ENCODE results near the gene UMOD.

The UMOD gene

DNA sequence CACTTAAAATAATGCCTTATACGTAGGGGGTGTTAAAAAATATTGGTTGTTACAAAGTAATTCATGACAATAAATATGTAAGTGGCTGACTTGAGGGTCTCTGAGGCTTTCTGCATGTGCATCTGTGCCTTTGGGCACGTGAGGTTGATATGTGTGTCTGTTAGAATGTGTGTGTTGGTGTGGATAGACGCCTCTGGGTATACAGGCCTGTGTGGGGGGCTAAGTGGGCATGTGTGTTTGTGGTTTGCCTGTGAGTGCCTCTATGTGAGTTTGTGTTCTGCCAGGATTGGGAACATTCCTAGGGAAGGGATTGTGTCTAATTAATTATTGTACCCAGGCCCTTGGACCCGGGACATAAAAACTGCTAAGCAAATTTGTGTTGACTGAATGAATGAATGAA, 44.2 kb downstream of the UMOD start:
- Histone ChIP-seq H3K27me3 (ENCODE audit: control insufficient read depth, insufficient read depth, low read length) (no peaks in the 10 kb centered on the region), H3K4me3 (ENCODE audit: low read depth, low read length) (no peak overlapping the region), H3K9ac (ENCODE audit: low read depth, low read length) (no peak overlapping the region), H3K4me1 (ENCODE audit: control insufficient read depth, insufficient read depth, low read length) (no peaks in the 10 kb centered on the region), H3K36me3 (ENCODE audit: control insufficient read depth, insufficient read depth, low read length) (no peaks in the 10 kb centered on the region), H3K9me3 (ENCODE audit: control insufficient read depth, insufficient read depth, low read length) (no peaks in the 10 kb centered on the region)

DNA sequence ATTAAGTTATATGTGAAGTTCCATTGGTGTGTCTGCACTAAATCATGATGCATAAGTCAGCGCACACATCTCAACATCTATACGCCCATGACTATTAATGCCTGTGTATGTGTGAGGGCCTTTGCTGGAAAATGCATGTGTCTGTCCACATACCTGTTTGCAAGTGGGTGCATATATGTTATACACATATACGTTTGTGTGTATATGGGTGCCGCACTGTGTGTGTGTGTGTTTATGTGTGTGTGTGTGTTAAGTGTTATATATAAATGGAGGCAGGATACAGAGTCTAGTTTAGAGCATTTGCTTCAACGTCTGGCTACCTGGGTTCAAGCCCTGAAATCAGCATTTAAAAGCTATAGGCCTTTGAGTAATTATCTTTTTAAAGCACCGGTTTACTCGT, 44.7 kb downstream of the UMOD start:
- H3K4me3 ChIP-seq (ENCODE audit: low read depth, low read length) = no peak overlapping the region
- H3K27me3 ChIP-seq (ENCODE audit: control insufficient read depth, insufficient read depth, low read length) = no peaks in the 10 kb centered on the region

DNA sequence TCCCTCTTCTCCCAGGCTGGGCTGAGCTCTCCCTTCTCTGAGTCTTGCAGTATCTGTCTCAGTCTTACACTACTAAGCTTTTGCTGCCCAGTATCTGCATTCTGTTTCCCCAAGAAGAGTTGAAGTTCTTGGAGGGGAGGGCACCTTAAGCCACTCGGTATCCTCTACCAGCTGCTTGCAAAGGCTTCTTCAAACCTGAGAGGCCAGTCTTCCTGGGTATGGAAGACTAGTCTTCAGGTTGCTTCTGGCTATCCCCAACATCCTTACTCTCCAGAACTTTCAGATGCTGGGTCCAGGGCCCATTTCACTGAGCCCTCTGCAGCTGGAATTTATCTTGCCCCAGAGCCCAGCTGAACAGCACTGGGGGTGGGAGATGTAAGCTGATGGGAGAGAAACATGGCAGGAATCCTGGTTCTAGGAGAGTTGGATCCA, 45.3 kb downstream of the UMOD start:
- H3K4me1 ChIP-seq (ENCODE audit: control insufficient read depth, insufficient read depth, low read length) = no peaks in the 10 kb centered on the region
- no peaks in the 10 kb centered on the region for H3K27me3 ChIP-seq (ENCODE audit: control insufficient read depth, insufficient read depth, low read length)

More for the DNA sequence above, 44.7 kb downstream of the UMOD start:
- H3K9ac ChIP-seq (ENCODE audit: low read depth, low read length) = no peak overlapping the region
- H3K4me1 ChIP-seq (ENCODE audit: control insufficient read depth, insufficient read depth, low read length) = no peaks in the 10 kb centered on the region
- H3K36me3 ChIP-seq (ENCODE audit: control insufficient read depth, insufficient read depth, low read length) = no peaks in the 10 kb centered on the region
- H3K9me3 ChIP-seq (ENCODE audit: control insufficient read depth, insufficient read depth, low read length) = no peaks in the 10 kb centered on the region

DNA sequence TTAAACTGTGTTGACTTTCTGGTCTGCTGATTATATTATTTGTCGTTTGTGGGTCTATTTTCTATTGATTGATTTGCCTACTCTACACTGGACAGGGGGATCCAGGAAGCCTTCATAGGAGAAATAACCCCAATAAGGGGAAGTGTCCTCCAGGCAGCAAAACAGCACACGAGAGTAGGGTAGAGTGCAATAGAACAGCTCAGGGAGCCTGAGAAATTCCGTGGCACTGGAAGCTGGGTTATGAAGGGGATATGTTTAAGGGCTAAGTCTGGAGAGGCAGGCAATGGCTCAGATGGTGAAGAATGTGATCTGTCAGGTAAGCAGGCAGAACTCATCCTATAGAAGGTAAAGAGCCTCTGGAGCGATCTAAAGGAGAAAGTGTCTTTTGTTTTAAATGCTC, 46.1 kb downstream of the UMOD start:
- no peaks in the 10 kb centered on the region for H3K4me1 ChIP-seq (ENCODE audit: control insufficient read depth, insufficient read depth, low read length)
- H3K9me3 ChIP-seq (ENCODE audit: control insufficient read depth, insufficient read depth, low read length) = no peaks in the 10 kb centered on the region
- H3K36me3 ChIP-seq (ENCODE audit: control insufficient read depth, insufficient read depth, low read length) = no peaks in the 10 kb centered on the region
- no peak overlapping the region for H3K4me3 ChIP-seq (ENCODE audit: low read depth, low read length)
- no peaks in the 10 kb centered on the region for H3K27me3 ChIP-seq (ENCODE audit: control insufficient read depth, insufficient read depth, low read length)
- H3K9ac ChIP-seq (ENCODE audit: low read depth, low read length) = no peak overlapping the region

More for the DNA sequence above, 45.3 kb downstream of the UMOD start:
- H3K9me3 ChIP-seq (ENCODE audit: control insufficient read depth, insufficient read depth, low read length) = no peaks in the 10 kb centered on the region
- H3K36me3 ChIP-seq (ENCODE audit: control insufficient read depth, insufficient read depth, low read length) = no peaks in the 10 kb centered on the region
- no peak overlapping the region for H3K4me3 ChIP-seq (ENCODE audit: low read depth, low read length)
- H3K9ac ChIP-seq (ENCODE audit: low read depth, low read length) = no peak overlapping the region

DNA sequence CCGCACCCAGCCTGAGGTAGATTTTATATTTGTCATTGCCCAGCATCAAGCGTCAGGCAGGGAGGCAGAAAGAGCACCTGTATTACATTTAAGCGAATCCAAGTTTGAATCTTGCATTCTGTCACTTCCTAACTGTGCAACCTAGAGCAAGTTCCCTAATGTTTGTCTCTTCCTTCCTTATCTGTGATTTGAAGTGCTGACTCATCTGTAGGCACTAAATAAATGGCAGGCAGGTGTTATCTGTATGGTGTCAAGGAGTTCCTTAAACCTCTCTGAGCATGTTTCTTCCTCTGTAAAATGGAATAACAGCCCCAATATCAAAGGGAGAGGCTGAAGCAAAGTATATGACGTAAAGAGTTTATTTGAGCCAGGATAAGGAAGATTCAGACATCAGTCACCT, 49.5 kb downstream of the UMOD start:
- H3K9me3 ChIP-seq (ENCODE audit: control insufficient read depth, insufficient read depth, low read length) = no peaks in the 10 kb centered on the region
- H3K4me1 ChIP-seq (ENCODE audit: control insufficient read depth, insufficient read depth, low read length) = no peaks in the 10 kb centered on the region
- no peak overlapping the region for H3K9ac ChIP-seq (ENCODE audit: low read depth, low read length)
- H3K36me3 ChIP-seq (ENCODE audit: control insufficient read depth, insufficient read depth, low read length) = no peaks in the 10 kb centered on the region
- no peaks in the 10 kb centered on the region for H3K27me3 ChIP-seq (ENCODE audit: control insufficient read depth, insufficient read depth, low read length)
- no peak overlapping the region for H3K4me3 ChIP-seq (ENCODE audit: low read depth, low read length)

DNA sequence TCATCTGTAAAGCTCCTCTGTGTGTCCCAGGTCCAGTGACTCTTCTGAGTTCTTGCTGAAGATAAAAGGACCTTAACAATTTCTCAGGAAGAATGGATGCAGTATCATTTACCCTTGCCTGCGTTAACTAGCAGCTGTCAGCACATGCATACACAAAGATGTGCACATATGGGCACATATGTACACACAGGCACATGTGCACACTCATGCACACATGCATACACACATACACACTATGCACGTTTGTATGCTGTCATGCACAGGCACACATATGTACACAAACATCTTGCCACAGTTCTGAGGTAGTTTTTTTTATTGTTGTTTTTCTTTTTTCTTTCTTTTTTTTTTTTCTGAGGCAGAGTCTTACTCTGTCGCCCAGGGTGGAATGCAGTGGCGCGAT, 50.1 kb downstream of the UMOD start:
- Histone ChIP-seq H3K27me3 (ENCODE audit: control insufficient read depth, insufficient read depth, low read length) (no peaks in the 10 kb centered on the region), H3K36me3 (ENCODE audit: control insufficient read depth, insufficient read depth, low read length) (no peaks in the 10 kb centered on the region), H3K9ac (ENCODE audit: low read depth, low read length) (no peak overlapping the region), H3K4me1 (ENCODE audit: control insufficient read depth, insufficient read depth, low read length) (no peaks in the 10 kb centered on the region), H3K4me3 (ENCODE audit: low read depth, low read length) (no peak overlapping the region), H3K9me3 (ENCODE audit: control insufficient read depth, insufficient read depth, low read length) (no peaks in the 10 kb centered on the region)

DNA sequence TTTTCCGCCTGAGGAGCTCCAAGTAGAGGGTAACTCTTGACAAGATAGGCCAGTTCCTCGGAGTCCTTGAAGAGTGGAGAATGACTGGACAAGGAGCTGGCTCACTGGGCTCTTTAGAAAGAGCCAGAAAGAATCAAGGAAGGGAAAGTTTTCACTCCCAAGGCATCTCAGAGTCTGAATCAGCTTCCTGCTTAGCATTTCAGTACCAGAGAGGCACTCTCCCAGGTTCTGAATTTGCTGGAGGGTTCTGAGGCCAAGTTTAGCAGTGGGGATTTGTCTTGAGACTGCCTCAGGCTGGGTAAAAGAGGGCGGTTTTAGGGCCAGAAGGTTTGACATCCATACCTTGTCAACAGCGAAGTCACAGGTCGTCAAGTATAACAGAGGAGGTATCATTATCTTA, 50.7 kb downstream of the UMOD start:
- Histone ChIP-seq H3K27me3 (ENCODE audit: control insufficient read depth, insufficient read depth, low read length) (no peaks in the 10 kb centered on the region), H3K36me3 (ENCODE audit: control insufficient read depth, insufficient read depth, low read length) (no peaks in the 10 kb centered on the region), H3K4me1 (ENCODE audit: control insufficient read depth, insufficient read depth, low read length) (no peaks in the 10 kb centered on the region)

DNA sequence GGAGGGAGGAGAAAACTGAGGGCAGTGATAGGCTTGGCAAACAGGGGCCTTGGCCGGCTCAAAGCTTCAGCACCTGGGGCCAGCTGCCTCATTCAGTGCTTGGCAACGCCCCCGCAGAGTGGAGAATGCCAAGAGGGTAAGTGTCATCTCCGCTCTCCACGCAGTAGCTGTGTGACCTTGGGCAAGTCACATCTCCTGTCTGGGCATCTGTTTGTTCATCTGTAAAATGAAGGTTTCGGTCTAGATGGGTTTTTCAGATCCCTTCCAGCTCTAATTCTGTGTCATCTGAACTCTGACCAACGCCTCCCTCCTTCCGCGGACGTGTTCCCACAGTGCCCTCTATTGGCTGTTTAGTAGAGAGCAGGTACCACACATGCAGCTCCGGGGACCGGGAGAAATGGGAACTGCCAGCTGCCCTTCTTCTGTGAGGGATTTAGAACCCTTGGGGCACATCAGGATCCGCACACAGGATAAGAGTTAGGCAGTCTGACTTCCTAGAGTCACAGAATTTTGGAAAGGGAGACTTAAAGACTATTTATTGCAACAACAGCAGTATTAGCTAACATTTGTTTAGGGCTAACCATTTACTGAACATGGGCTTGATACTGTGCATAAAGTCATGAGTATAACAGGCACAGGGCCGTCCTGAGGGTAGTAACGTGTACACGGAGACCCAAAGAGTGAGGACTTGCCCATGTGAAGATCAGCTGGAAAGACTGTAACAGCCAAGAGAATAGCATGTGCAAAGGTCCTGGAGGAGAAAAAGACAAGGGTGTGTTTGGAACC, 52.0 kb downstream of the UMOD start:
- Histone ChIP-seq H3K4me3 (ENCODE audit: low read depth, low read length) (no peak overlapping the region), H3K36me3 (ENCODE audit: control insufficient read depth, insufficient read depth, low read length) (no peaks in the 10 kb centered on the region), H3K9ac (ENCODE audit: low read depth, low read length) (no peak overlapping the region), H3K27me3 (ENCODE audit: control insufficient read depth, insufficient read depth, low read length) (no peaks in the 10 kb centered on the region), H3K9me3 (ENCODE audit: control insufficient read depth, insufficient read depth, low read length) (no peaks in the 10 kb centered on the region), H3K4me1 (ENCODE audit: control insufficient read depth, insufficient read depth, low read length) (no peaks in the 10 kb centered on the region)

More for the DNA sequence above, 50.7 kb downstream of the UMOD start:
- Histone ChIP-seq H3K4me3 (ENCODE audit: low read depth, low read length) (no peak overlapping the region), H3K9ac (ENCODE audit: low read depth, low read length) (no peak overlapping the region), H3K9me3 (ENCODE audit: control insufficient read depth, insufficient read depth, low read length) (no peaks in the 10 kb centered on the region)

DNA sequence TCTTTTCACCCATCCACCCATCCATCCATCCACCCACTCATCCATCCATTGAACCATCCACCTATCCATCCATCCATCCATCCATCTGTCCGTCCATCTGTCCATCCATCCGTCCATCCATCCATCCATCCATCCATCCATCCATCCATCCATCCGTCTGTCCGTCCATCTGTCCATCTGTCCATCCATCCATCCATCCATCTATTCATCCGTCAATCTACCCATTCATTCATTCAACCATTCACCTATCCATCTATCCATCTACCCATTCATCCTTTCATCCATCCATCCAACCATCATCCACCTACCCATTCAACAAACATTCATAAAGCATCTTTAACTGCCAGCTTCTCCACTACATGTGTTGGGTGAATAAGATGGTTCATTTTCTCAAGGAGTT, 54.1 kb downstream of the UMOD start:
- Histone ChIP-seq H3K36me3 (ENCODE audit: control insufficient read depth, insufficient read depth, low read length) (no peaks in the 10 kb centered on the region), H3K4me3 (ENCODE audit: low read depth, low read length) (no peak overlapping the region), H3K4me1 (ENCODE audit: control insufficient read depth, insufficient read depth, low read length) (no peaks in the 10 kb centered on the region), H3K9me3 (ENCODE audit: control insufficient read depth, insufficient read depth, low read length) (no peaks in the 10 kb centered on the region), H3K27me3 (ENCODE audit: control insufficient read depth, insufficient read depth, low read length) (no peaks in the 10 kb centered on the region), H3K9ac (ENCODE audit: low read depth, low read length) (no peak overlapping the region)

DNA sequence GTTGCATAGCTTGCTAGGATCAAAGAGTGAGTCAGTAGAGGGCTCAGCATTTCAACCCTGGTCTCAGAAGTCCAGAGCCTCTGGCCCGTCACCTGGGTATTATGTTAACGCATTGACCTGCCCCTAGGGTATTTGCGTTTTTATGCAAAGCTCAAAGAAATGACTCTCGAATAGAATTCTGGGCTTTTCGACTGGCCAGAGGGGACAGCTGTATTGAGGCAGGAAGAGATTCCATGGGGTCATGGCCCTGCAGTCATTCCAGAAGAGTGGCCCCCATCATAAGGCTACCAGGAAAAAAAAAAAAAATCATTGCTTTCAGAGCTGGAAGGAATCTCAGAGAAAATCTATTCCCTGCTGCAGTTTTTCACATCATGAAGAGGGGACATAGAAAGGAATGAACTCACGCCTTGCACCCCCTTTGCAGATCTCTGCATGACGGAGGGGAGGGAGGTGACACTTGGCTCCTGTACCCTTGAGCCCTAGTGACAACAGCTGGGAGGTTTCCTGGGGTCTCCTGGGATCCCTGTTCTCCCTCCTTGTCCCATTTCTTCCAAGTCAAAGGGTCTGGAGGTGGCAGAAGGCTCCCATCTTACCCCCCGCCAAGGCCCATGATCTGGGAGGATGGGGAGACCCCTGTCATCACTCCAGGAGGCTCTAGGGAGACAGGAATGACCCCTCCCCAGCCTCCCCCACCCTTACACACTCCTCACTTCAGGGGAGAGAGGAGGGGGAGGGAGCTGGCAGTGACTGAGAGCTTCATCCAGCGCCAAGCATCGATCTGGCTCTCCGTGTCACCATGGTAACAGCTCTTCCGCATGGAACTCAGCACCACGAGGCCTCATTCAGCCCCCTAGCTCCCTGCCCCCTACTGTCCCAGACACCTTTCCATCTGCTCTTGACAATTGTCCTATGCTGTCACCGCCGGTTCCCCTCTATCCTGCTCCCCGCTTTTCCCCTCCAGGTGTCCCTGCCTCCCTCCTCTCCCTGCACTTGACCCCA, 61.0 kb downstream of the UMOD start:
- Histone ChIP-seq H3K9ac (ENCODE audit: low read depth, low read length) (no peak overlapping the region), H3K4me3 (ENCODE audit: low read depth, low read length) (no peak overlapping the region), H3K27me3 (ENCODE audit: control insufficient read depth, insufficient read depth, low read length) (no peaks in the 10 kb centered on the region), H3K4me1 (ENCODE audit: control insufficient read depth, insufficient read depth, low read length) (peaks cover 2% of the 10 kb centered on the region), H3K36me3 (ENCODE audit: control insufficient read depth, insufficient read depth, low read length) (no peaks in the 10 kb centered on the region), H3K9me3 (ENCODE audit: control insufficient read depth, insufficient read depth, low read length) (no peaks in the 10 kb centered on the region)

DNA sequence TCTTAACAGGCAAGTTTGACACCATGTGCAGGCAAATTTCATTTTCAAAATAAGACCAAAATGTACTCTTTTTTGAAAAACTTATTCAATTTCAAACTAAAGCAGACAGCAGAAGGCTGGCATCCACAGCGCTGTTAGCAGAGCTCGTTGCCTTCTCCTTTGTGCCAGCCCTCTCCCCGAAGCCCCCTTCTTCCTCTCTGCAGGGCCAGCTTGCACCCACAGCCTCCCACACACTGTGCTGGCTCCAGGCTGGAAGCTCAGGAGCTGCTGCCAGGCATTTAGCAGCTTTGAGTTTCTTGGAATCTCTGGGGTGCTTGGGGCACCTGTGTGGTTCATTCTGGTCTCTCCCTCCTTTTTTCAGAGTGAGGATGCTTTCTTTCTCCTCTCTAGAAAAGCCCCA, 62.9 kb downstream of the UMOD start:
- H3K9ac ChIP-seq (ENCODE audit: low read depth, low read length) = no peak overlapping the region
- H3K36me3 ChIP-seq (ENCODE audit: control insufficient read depth, insufficient read depth, low read length) = no peaks in the 10 kb centered on the region
- no peaks in the 10 kb centered on the region for H3K9me3 ChIP-seq (ENCODE audit: control insufficient read depth, insufficient read depth, low read length)
- no peaks in the 10 kb centered on the region for H3K27me3 ChIP-seq (ENCODE audit: control insufficient read depth, insufficient read depth, low read length)
- peaks cover 2% of the 10 kb centered on the region for H3K4me1 ChIP-seq (ENCODE audit: control insufficient read depth, insufficient read depth, low read length)
- no peak overlapping the region for H3K4me3 ChIP-seq (ENCODE audit: low read depth, low read length)
